Femur (tissue), 1 donor: Measurements from ENCODE around the gene PIGC.

ENCODE experiments used
- DNase-seq: peaks from one replicate; pipeline ENCODE4 v3.0.0-alpha.2; 2017

Gene PIGC

GRCh38 chr1:172397221-172397620 lies 46.6 kb downstream of the PIGC start:
- DNase-seq, result no peak

GRCh38 chr1:172395576-172395975 lies 48.3 kb downstream of the PIGC start:
- DNase-seq, result no peak

GRCh38 chr1:172394811-172395210 lies 49.1 kb downstream of the PIGC start:
- DNase-seq, result no peak

DNA sequence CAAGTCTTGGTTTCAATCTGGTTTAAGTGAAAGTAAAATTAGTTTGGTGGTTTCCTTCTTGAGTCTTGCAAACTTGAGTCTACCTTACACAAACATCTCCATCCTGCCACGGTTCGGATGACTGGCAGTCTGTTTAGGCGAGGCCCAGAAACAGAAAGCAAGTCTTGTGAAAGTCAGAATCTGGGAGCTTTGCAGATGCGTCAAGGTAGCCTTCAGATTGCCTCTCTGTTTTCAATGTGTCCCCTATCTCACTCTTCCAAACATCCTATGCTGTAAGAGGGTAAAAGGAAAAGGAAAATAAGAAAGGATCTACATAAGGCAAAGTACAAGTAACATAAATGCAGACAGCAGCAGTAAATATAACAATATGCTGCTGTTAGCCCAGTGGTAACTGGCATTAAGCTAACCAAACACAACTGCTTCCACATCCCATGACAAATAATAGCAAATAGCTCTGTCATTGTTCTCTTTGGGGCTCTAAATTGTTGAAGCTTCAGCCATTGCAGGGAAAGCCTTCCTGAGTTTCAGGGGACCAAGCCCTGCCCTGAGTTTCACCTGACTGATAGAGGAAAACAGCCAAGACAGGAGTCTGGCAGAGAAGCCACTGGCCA lies 49.6 kb downstream of the PIGC start:
- DNase-seq, result no peak

- DNase-seq, result no peak
These were observed 50.5 kb downstream of the PIGC start for GRCh38 chr1:172393354-172393753.

DNA sequence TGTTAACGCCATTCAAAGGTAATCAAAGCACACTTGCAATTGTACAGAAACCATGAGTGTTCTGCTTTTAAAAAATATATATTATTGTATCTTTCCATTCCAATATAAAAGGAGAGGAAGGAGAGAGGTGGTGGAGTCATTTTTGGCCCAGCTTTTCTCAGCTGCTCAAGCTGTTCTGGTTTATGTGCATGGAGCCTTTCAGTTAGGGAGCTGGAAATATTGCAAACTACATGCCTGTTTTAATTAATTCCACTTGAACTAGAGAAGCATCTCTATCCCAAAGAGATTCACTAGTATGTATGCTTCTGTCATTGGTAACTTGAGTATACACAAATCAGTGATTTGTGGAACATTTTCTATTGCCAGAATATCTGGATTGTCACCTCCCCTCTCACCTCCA lies 51.9 kb downstream of the PIGC start:
- DNase-seq, result no peak
